K562 (cell line): ENCODE results near the gene CCNB1IP1. TPM values are rescaled to one million over a fixed set of nuclear protein-coding genes. Genes with fewer than 3 reads are reported as not detected.

Source experiments
- MYNN ChIP-seq, 2 experiments: sonication (generic); formaldehyde crosslinking in 1 of 2; IDR thresholded peaks; 2 replicates each; pipeline versions ENCODE4 v1.5.0 to v1.6.1; 2016 to 2020; ENCODE audit warnings: antibody characterized with exemption in 1 of 2, missing genetic modification reagents in 1 of 2
- NBN ChIP-seq: fragments of 450-650 bp; IDR thresholded peaks from 2 replicates; pipeline ENCODE4 v1.6.1; 2016; ENCODE audit warnings: low read depth, mild to moderate bottlenecking
- NFIC ChIP-seq: fragments of 450-650 bp; IDR thresholded peaks from 2 replicates; pipeline ENCODE4 v1.6.1; 2017; ENCODE audit warnings: mild to moderate bottlenecking, inconsistent platforms
- NFRKB ChIP-seq: fragments of 450-650 bp; IDR thresholded peaks from 2 replicates; pipeline ENCODE4 v1.6.1; 2016; ENCODE audit warnings: low read depth
- POLR3G ChIP-seq: IDR thresholded peaks from 2 replicates; pipeline ENCODE4 v1.6.1; 2011; ENCODE audit not compliant: insufficient read length, insufficient replicate concordance; ENCODE audit errors: extremely low read depth
- SRF ChIP-seq, 2 experiments: fragments of 250-450, 450-650 bp in 1 of 2; sonication (Bioruptor Pico) in 1 of 2; sonication (generic) in 1 of 2; formaldehyde crosslinking; IDR thresholded peaks; 2 replicates each; pipeline versions ENCODE4 v1.5.0 to v1.5.1; 2020 to 2022; ENCODE audit warnings: mild to moderate bottlenecking in 1 of 2, missing genetic modification reagents in 1 of 2
- ZNF12 ChIP-seq: sonication (generic); formaldehyde crosslinking; IDR thresholded peaks from 2 replicates; pipeline ENCODE4 v1.4.0; 2020; ENCODE audit warnings: mild to moderate bottlenecking, missing genetic modification reagents
- polyA plus RNA-seq, 8 experiments: library from polyadenylated mRNA; depleted of rRNA in 4 of 8; stranded (reverse) in 5 of 8; unstranded in 3 of 8; fragments of >200 nt; fragmentation: Nextera tagmentation in 2 of 8; fragmentation: Illumina TruSeq in 1 of 8; extraction: Ambion mirVana in 2 of 8; extraction: Trizol in 1 of 8; gene quantifications; 2 replicates each; pipeline versions ENCODE4 v1.2.1 to v1.2.3, GENCODE V29; 2011 to 2014; ENCODE audit warnings: inconsistent platforms in 1 of 8, missing spikeins in 1 of 8
- total RNA-seq, 7 experiments: library from RNA; depleted of rRNA in 6 of 7; stranded (reverse); fragments of >200 nt in 6 of 7; fragmentation: Illumina TruSeq in 2 of 7; extraction: Trizol in 2 of 7; gene quantifications; 2 replicates each; pipeline versions ENCODE4 v1.2.1 to v1.2.3, GENCODE V29; 2011 to 2021; ENCODE audit warnings: low replicate concordance in 1 of 7
- TF ChIP-seq, protein P1 (sequence below): sonication (generic); IDR thresholded peaks from 2 replicates; pipeline ENCODE4 v1.6.1; 2016
- TF ChIP-seq, protein P2 (sequence below): fragments of 450-650 bp; IDR thresholded peaks from 2 replicates; pipeline ENCODE4 v1.6.1; 2018; ENCODE audit warnings: mild to moderate bottlenecking, low read depth; ENCODE audit not compliant: partially characterized antibody
- TF ChIP-seq, protein P3 (sequence below): sonication (generic); formaldehyde crosslinking; IDR thresholded peaks from 2 replicates; pipeline ENCODE4 v1.8.1; 2023; ENCODE audit warnings: mild to moderate bottlenecking, missing genetic modification reagents
- TF ChIP-seq, protein P4 (sequence below), 3 experiments: fragments of 200-800 bp in 1 of 3; sonication (Bioruptor generic) in 1 of 3; sonication (generic) in 1 of 3; formaldehyde crosslinking in 1 of 3; IDR thresholded peaks; 2 replicates each; pipeline versions ENCODE4 v1.6.1 to v1.8.0; 2016 to 2022; ENCODE audit warnings: mild to moderate bottlenecking in 2 of 3, missing compliant biosample characterization in 2 of 3, missing genetic modification characterization in 2 of 3, missing genetic modification reagents in 1 of 3
- TF ChIP-seq, protein P5 (sequence below): fragments of 250-450 bp; sonication (Bioruptor Pico); IDR thresholded peaks from 2 replicates; pipeline ENCODE4 v1.5.0; 2020; ENCODE audit warnings: mild to moderate bottlenecking, borderline replicate concordance
- TF ChIP-seq, protein P6 (sequence below): fragments of 250-450 bp; sonication (Bioruptor Pico); IDR thresholded peaks from 2 replicates; pipeline ENCODE4 v1.4.0; 2020; ENCODE audit warnings: mild to moderate bottlenecking, moderate library complexity

Gene CCNB1IP1
- total and polyA plus RNA-seq, 9 of the 15 experiments (the other 6 are each of a cell fraction or from before 2014, with no cell fraction given): 51.8 to 152 (median 81.0) TPM

DNA sequence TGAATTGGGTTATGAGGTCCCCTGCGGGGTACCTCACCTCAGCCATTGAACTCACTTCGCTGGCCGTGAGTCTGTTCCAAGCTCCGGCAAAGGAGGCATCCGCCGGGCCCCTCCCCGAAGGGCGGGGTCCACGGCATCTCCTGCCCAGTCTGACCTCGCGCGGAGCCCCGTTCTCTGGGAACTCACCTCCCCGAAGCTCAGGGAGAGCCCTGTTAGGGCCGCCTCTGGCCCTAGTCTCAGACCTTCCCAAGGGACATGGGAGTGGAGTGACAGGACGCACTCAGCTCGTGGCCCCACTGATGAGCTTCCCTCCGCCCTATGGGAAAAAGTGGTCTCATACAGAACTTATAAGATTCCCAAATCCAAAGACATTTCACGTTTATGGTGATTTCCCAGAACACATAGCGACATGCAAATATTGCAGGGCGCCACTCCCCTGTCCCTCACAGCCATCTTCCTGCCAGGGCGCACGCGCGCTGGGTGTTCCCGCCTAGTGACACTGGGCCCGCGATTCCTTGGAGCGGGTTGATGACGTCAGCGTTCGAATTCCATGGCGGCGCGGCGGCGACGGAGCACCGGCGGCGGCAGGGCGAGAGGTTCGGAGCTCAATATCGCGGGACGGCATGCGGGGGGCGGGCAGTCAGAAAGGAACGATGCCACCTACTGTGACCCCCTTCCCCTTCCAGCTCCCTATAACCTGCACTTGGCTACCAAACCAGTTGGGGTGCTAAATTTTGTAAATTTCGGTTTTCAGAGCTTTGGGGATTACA, 10.2 kb upstream of the CCNB1IP1 start, which contains the start of gene PARP2 (continued):
- TF ChIP-seq, protein P1, sequence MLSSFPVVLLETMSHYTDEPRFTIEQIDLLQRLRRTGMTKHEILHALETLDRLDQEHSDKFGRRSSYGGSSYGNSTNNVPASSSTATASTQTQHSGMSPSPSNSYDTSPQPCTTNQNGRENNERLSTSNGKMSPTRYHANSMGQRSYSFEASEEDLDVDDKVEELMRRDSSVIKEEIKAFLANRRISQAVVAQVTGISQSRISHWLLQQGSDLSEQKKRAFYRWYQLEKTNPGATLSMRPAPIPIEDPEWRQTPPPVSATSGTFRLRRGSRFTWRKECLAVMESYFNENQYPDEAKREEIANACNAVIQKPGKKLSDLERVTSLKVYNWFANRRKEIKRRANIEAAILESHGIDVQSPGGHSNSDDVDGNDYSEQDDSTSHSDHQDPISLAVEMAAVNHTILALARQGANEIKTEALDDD: 0 out of 2 replicates have a peak, but pooled peaks have one; percentile 15
- TF ChIP-seq NFIC: peak; percentile 34; the same call in 1 of the 2 replicates
- TF ChIP-seq, protein P2, sequence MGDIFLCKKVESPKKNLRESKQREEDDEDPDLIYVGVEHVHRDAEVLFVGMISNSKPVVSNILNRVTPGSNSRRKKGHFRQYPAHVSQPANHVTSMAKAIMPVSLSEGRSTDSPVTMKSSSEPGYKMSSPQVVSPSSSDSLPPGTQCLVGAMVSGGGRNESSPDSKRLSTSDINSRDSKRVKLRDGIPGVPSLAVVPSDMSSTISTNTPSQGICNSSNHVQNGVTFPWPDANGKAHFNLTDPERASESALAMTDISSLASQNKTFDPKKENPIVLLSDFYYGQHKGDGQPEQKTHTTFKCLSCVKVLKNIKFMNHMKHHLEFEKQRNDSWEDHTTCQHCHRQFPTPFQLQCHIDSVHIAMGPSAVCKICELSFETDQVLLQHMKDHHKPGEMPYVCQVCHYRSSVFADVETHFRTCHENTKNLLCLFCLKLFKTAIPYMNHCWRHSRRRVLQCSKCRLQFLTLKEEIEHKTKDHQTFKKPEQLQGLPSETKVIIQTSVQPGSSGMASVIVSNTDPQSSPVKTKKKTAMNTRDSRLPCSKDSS: no peak
- TF ChIP-seq, protein P3, sequence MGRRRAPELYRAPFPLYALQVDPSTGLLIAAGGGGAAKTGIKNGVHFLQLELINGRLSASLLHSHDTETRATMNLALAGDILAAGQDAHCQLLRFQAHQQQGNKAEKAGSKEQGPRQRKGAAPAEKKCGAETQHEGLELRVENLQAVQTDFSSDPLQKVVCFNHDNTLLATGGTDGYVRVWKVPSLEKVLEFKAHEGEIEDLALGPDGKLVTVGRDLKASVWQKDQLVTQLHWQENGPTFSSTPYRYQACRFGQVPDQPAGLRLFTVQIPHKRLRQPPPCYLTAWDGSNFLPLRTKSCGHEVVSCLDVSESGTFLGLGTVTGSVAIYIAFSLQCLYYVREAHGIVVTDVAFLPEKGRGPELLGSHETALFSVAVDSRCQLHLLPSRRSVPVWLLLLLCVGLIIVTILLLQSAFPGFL (CRISPR knock-in tag): no peak
- TF ChIP-seq NBN: peak; percentile 25; the same call in 1 of the 2 replicates
- no peak for TF ChIP-seq POLR3G
- TF ChIP-seq SRF (CRISPR knock-in tag; IDR thresholded peaks at IDR 0.05): peak in 1 of 2 experiments; percentile 74; a peak in 2 of 4 replicates
- TF ChIP-seq MYNN (IDR thresholded peaks at IDR 0.05): no peak
- TF ChIP-seq MYNN (CRISPR knock-in tag; IDR thresholded peaks at IDR 0.05): no peak
- TF ChIP-seq, protein P4, sequence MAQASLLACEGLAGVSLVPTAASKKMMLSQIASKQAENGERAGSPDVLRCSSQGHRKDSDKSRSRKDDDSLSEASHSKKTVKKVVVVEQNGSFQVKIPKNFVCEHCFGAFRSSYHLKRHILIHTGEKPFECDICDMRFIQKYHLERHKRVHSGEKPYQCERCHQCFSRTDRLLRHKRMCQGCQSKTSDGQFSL (CRISPR knock-in tag; IDR thresholded peaks at IDR 0.05): no peak
- TF ChIP-seq, protein P4 (tag; IDR thresholded peaks at IDR 0.05): 0 out of 4 replicates have a peak, but pooled peaks of 1 of the 2 experiments have one; percentile 12
- TF ChIP-seq, protein P5, sequence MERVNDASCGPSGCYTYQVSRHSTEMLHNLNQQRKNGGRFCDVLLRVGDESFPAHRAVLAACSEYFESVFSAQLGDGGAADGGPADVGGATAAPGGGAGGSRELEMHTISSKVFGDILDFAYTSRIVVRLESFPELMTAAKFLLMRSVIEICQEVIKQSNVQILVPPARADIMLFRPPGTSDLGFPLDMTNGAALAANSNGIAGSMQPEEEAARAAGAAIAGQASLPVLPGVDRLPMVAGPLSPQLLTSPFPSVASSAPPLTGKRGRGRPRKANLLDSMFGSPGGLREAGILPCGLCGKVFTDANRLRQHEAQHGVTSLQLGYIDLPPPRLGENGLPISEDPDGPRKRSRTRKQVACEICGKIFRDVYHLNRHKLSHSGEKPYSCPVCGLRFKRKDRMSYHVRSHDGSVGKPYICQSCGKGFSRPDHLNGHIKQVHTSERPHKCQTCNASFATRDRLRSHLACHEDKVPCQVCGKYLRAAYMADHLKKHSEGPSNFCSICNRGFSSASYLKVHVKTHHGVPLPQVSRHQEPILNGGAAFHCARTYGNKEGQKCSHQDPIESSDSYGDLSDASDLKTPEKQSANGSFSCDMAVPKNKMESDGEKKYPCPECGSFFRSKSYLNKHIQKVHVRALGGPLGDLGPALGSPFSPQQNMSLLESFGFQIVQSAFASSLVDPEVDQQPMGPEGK (CRISPR knock-in tag): no peak
- no peak for TF ChIP-seq ZNF12 (CRISPR knock-in tag)
- TF ChIP-seq, protein P6, sequence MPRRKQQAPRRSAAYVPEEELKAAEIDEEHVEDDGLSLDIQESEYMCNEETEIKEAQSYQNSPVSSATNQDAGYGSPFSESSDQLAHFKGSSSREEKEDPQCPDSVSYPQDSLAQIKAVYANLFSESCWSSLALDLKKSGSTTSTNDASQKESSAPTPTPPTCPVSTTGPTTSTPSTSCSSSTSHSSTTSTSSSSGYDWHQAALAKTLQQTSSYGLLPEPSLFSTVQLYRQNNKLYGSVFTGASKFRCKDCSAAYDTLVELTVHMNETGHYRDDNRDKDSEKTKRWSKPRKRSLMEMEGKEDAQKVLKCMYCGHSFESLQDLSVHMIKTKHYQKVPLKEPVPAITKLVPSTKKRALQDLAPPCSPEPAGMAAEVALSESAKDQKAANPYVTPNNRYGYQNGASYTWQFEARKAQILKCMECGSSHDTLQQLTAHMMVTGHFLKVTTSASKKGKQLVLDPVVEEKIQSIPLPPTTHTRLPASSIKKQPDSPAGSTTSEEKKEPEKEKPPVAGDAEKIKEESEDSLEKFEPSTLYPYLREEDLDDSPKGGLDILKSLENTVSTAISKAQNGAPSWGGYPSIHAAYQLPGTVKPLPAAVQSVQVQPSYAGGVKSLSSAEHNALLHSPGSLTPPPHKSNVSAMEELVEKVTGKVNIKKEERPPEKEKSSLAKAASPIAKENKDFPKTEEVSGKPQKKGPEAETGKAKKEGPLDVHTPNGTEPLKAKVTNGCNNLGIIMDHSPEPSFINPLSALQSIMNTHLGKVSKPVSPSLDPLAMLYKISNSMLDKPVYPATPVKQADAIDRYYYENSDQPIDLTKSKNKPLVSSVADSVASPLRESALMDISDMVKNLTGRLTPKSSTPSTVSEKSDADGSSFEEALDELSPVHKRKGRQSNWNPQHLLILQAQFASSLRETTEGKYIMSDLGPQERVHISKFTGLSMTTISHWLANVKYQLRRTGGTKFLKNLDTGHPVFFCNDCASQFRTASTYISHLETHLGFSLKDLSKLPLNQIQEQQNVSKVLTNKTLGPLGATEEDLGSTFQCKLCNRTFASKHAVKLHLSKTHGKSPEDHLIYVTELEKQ (CRISPR knock-in tag): no peak
- TF ChIP-seq NFRKB: peak; percentile 60; the same call in 1 of the 2 replicates
